HG03175 (cell line): ENCODE data around the gene USP28.
A peak's percentile ranks its signal among the peaks of the same experiment; 100 is the strongest.
"Not testable (repeated sequence)": the region's sequence is repeated elsewhere in the genome, so short reads cannot be mapped to it uniquely, and the experiment has no call there.

ENCODE experiments used
- ATAC-seq: cut with Tn5 transposase; IDR thresholded peaks from one replicate; pipeline ENCODE4 v1.9.1; 2021; ENCODE audit warnings: mild to moderate bottlenecking, moderate library complexity; ENCODE audit not compliant: unreplicated experiment

USP28 gene

DNA sequence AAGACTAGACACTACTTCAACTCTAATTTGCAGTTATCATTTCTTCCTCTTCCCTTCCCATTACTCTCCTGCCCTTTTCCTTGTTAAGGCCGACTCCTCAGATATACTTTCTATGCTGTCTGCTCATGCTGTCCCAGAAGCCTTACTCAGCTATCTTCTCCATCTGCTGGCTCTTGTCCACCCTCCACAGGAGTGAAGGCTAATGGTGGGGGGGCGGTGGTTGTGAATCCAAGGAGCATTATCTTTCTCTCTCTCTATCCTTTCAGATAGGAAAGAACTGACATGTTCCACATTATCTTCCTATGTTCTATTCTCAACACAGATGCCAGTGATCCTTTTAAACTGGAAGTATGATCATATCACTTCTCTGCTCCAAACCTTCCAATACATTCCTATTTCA is 37.4 kb downstream of the USP28 start:
- no peak for ATAC-seq

DNA sequence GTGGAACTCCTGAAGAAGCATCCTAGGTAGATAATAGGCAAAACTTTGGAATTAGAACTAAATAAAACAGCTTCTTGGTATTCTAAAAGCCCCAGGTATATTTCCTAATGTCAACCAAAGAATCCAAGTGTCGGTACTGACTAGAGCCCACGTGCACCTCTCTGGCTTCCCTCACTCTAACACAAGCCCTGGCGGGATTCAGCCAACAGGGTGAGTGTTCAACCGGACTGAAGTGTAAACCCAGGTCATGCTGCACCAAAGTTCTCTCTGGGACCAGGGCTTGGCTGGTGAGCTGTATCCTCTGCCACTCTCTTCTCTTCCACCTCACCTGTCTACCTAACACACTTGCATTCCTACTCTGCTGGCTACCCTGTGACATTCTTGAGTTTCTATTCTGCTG is 40.1 kb downstream of the USP28 start:
- no peak for ATAC-seq

DNA sequence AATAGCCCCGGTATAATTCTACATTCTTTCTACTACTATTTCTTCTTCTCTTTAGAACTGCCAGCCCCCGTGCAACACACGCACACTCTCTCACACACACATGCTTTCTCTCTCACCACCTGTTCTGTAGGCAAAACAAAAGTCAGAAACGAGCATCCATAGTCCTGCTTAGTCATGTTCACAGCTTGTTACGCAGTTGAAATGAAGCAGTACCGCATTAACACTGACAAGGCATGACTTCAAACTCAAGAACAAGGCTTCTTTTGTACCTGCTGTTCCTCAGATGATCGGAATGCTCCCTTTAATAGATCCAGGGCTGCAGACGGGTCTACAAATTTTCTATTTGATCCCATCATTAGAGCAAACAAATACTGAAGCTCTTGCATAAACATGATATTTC is 42.2 kb downstream of the USP28 start:
- no peak for ATAC-seq

DNA sequence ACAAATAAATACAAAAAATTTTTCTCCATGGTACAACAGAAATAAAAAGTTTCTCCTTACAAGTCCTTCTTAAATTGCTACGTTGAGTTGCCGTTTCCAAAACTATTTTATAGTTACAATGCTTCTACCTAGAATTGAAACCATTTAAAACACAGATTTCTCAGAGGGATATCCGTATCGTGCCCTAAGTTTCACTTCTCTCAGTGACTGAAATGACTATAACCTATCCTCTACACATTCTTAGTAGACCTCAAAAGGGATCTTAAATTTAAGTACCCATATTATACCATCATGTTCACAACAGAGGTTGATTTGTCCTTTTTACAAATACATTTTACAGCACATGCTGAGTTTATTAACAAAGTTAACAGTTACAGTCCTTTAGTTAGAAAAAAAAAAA is 44.1 kb downstream of the USP28 start:
- ATAC-seq = peak; percentile 95

DNA sequence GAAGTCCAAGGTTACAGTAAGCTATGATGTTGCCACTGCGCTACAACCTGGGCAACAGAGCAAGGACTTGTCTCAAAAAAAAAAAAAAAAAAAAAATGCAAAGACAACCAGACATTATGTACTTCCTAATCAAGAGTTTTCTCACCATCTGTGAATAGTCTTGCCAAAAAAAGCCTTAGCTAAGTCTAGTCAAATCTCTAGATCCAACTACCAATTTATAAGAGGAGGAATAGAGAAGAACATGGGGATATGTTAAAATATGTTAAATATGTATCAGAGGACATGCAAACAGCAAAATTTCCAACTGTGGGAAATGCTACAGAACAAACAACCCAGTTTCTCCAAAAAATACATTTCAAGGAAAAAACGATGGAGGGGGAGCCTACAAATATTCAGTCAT is 45.6 kb downstream of the USP28 start:
- no peak for ATAC-seq

DNA sequence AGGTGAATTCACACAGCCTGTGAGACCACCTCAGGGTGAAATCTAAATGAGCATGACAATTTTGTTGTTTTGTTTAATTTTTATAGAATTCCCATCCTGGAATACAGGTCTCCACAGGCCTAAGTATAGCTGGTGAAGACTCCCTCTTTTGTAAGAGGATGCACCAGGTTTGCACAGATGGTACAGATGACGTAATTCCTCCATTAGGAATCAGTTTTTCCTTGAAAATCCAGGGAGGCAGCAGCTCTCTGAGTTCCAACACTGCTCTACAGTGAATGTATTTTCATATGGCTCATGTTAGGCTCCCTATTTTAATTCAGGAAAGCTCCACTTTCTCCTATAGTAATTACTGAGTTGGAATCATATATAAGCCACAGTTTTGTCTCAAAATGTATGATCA is 47.2 kb downstream of the USP28 start:
- ATAC-seq = no peak

DNA sequence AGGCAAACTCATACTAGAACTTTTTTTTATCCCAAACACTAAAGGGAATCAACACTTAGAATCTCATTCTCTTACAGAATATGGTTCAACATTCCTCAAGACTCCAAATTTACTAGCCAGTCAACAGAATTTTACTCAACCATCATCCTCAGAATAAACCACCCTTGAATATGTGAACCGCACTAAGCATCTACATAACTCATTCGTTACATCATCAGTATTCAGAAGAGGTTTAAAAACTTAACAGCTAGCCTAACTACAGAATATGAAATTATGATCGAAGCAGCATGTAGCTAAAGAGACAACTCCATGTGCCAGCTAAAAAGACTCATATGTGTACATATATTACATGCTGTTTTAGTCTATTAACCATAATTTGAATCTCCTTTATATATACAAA is 47.9 kb downstream of the USP28 start:
- no peak for ATAC-seq

DNA sequence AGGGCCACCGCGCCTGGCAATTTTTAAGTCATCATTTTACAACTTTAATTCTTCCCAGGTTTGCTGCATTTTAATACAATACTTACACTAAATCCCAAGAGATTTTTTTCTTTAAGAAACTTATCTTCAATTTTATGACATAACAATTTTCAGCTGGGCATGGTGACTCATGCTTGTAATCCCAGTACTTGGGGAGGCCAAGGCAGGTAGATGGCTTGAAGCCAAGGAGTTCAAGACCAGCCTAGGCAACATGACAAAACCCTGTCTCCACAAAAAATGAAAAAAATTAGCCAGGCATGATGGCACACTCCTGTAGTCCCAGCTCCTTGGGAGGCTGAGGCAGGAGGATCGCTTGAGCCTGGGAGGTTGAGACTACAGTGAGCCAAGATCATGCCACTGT is 56.9 kb downstream of the USP28 start:
- ATAC-seq = no peak

DNA sequence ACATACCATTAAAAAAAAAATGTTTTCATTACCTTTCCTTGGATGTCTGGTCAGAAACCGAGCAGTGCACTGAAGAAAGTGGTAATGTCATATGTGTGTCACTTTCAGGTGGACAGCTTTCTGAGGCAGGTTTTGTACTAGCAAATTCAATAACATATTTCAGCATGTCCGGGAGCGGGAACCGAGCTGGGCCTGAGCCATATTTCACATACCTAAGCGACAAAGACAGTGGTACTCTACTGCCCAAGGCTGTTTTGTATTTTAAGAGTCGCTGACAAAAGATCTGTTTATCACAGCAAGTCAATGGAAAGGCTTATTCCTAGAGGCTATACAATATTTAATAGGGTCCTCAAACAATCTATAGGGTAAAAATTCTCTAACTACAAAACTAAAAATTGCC is 57.7 kb downstream of the USP28 start:
- ATAC-seq = no peak

DNA sequence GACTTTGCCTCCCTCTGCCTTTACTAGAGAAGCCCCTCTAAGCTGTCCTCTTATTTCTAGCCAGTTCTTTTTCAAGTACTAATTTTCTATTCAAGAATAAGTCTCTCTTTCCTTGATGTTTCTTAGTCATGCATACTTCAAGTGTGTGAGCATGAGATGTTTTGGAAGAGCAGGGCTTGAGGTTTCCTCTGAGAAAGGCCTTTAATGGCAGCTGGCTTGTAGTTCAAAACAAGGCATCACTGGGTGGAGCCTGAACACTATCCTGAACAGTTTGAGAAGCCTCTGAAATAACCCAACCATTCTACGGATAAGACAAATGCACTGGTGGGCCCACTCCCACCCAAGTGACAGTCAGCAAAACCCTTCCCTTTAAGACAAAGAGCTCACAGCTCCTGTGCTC is 58.2 kb downstream of the USP28 start:
- no peak for ATAC-seq

DNA sequence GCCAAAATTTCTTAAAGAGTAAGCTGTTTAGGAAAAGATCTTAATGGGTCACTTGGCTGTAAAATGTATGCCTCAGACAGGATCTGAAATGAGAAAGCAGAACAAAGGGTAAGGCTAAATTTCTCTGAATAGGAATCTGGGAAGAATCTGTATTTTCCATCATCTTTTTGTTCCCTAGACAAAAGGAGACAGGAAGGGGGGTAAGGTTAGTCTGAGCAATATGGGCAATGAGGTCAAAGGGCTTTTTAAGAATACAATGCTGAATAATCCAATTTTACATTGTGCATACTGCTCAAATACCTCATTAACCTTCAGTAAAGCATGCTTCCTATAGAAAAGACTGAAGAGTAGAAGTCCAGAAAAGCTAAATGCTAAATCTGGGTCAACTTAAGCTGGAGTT is 61.2 kb downstream of the USP28 start:
- ATAC-seq = no peak

DNA sequence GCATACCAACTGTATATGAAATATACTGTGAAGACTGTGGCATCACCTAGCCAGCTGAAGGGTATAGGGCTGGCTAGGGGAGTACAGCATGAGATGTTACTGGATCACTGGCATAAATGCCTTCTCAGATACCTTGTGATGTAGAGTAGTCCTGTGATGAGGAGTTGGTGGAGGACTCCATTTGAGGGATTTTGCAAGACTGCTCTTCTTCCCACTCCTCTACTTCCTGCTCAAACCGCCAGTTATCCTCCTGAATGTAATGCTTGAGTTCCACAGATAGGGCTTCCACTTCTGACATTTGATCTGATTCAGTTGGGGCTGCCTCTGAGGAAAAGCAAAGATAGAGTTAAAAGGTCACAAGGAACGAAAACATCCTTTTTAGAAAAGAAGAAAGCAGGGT is 66.4 kb downstream of the USP28 start:
- no peak for ATAC-seq

DNA sequence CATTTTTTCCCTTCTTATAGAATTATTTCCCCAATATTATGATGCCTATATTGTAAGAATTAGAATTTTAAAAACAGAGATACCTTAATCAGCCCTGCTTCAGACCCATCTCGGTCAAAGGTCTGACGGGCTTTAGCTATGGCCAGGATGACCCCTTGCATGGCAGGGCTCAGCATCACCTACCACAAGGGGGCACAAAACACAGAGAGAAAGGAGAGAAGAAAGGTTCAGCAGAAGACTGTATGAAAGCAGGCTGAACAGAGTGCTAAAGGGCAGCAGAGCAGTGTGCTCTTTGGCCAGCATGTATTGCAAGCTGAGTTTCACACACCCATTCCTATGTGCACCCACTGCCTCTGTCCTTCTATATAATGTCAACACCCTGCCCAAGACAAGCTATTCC is 69.0 kb downstream of the USP28 start:
- no peak for ATAC-seq

DNA sequence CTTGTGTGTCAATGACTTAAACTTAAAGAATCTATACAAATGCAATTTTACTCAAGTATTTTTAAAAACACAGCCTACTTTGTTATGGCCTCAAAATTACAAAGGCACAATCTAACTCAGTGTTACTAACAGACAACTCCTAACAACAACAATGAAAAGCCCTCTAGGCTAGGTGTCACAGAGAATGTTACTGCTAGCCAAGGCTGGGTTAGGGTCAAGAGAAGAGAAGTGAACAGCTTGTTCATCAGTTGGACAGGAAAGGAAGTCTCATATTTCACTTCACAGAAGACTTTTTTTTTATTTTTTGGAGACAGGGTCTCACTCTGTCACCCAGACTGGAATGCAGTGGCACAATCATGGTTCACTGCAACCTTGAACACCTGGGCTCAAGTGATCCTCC is 69.7 kb downstream of the USP28 start:
- ATAC-seq = no peak

DNA sequence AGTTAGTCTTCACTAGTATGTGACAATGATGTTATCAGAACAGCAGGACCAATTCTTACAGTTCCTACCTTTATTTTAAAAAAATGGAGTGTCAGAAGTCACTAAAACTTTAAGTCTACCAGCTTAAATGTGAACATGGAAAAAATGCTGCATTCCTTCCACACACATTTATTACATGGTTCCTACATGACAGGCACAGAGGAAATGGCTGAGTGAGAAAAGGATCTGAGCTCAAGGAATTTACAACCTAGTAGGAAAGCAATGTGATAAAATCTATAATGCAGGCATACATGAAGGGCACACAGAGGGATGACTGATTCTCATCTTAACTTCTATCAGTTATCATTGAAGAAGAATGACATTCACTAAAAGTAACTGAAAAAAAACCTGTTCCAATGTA is 72.8 kb downstream of the USP28 start:
- no peak for ATAC-seq

DNA sequence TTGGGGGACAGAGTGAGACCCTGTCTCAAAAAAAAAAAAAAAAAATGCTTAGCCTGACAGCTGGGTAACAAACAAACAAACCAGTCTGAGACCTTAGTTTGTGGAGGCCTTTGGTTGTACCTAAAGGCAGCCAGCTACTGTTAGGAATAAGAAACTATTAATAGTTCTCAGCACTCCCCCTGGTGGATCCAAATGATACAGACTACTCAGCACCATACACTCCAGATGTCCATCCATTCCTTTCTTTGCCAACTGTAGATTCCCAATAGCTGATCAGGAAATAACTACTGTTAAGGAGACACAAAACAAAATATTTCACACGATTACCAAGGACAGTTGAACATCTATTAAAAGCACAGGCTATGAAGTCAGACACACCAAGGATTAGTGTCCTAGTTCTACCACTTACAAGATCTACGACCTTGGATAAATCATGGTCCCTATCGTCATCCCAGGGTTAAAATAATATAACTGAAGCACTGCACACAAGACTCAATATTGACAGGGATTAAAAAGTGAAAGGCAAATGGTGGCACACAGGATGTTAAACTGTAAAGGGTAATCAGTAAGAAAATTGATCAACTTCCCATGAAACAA is 78.6 kb downstream of the USP28 start:
- peak; percentile 73 for ATAC-seq

DNA sequence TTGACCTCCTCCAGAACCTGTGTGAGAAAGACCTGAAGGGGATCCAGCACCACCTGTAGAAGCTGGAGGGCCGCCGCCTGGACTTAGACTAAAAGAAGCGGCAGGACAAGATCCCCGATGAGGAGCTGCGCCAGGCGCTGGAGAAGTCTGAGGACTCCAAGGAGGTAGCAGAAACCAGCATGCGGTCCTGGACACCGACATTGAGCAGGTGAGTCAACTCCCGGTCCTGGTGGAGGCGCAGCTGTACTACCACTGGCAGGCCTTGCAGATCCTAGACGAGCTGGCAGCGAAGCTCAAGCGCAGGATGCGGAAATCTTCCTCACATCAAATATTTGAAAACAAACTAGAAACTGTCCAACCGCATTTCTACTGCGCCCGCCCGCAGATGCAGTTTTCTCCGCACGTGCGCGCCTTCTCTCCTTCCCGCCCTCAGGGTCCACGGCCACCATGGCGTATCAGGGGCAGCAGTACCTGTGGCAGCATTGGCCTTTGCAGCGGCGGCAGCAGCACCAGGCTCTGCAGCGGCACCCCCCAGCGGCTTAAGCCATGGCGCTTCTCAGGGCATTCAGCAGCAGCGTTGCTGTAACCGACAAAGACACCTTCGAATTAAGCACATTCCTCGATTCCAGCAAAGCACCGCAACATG is 85.6 kb downstream of the USP28 start:
- no peak for ATAC-seq

DNA sequence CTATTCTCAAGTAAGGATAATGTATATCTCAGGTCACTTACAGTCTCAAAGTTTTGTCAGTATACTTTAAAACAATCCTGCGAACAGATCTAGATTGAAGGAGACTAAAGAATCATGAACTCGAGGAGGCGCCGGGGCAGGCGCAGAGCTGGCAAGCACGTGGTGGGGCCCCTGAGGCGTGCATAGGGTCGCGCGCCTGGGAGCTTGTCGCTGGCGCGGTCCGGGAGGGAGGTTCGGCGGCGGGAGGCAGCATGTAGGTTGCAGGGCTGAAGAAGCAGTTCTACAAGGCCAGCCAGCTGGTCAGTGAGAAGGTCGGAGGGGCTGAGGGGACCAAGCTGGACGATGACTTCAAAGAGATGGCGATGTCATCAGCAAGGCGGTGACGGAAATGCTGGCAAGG is 86.4 kb downstream of the USP28 start:
- not testable (repeated sequence) for ATAC-seq

DNA sequence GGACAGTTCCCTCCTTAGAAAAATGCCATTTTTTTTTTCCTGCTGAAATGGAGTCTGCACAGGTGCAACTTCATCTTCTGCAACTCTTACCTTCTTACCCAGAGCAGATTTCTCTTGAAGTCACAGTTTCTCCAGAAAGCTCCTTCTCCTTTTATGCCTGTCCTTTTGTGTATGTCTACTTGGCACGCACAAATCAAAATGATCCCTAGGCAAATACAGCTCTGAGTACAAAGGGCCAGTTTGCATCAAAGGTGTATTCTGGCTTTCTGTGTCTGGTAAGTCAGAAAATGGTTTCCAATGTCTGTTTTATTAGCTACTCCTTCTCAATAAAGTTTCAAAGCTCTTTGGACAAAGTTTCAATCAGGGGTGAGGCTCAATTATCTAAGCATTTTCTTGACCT is 93.2 kb downstream of the USP28 start:
- no peak for ATAC-seq

DNA sequence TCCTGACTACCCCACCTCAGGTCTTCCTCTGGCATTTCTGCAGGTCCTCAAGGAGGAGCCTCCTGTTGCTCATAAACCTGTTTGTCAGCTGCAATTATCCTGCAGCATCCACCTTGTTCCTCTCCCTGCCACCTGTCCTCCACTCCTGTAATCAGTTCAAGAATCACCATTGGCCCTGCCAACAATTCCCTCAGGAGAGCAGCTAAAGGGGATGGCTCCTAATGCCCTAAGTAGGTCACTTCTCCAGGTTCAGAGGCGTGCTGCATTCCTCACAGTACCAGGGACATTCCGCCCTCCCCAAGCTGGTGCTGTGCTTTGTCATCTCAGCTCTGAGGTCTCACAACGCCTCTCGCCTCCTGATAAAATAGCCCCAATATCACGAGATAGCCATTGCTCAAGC is 93.7 kb downstream of the USP28 start:
- no peak for ATAC-seq

DNA sequence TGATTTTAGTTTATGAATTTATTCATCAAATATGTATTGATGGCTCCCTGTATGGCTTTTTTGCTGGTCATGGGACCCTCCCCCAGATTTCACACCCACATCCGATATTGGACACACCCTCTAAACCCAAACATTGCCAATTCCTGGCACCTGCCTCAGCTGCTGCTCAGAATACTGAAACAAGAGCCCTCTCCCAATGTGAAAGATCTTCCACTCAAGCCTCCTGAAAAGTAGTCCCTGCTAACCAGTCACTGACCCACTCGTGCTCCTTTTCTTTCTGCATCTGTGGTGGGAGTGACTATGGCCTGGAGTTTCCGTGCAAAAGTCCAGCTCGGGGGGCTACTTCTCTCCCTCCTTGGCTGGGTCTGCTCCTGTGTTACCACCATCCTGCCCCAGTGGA is 95.9 kb downstream of the USP28 start, which contains the start of gene CLDN25:
CLDN25 (plus strand) TSS at position 301 of the 400 bp plus-strand sequence; CDS start at position 301, 0 bp downstream.
- ATAC-seq = no peak

DNA sequence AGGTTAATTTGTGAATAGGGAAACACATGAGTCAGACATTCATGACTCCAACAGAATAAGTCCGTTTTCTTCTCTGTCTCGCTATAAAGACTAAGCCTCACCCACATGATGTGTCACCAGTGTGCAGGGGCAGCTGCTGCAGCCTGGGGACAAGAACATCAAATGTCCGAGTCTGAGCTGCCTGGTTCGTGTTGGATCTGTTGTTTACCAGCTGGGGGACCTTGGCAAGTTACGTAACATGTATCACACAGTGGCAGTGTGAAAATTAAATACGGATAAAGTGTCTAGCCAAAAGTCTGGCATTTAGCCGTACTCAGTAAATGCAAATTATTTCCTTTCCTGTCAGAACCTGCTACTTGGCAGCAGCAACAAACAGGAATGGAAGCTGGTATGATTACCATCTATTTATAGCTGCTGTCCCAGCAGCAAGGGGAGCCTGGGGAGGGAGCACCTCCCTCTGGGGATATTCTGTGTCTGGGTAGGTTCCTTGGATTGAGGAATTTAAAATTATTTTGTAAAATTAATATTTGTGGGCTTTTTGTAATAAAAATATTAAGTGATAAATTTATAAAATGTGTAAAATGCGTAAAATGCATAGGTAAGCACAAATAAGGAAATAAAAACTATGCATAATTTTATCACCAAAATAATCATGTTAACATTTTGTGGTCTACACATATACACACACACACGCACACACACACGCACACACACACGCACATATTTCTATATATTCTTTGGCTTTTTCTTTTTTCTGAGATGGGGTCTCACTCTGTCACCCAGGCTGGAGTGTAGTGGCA is 97.1 kb downstream of the USP28 start:
- no peak for ATAC-seq
